Adrenal gland (tissue), 12 donors: Measurements from ENCODE around the gene WWC2. TPM values are rescaled to one million over a fixed set of nuclear protein-coding genes. Genes with fewer than 3 reads are reported as not detected.

Experiments
- DNase-seq, 7 donors: peaks; one replicate each; pipeline ENCODE4 v3.0.0-alpha.2; 2019 to 2020
- H3K27ac ChIP-seq, 5 donors: fragments of 200-600 bp; sonication (generic) in 4 of 5; 1 replicate in 3 of 5; 2 replicates in 2 of 5; pipeline versions ENCODE4 v1.5.1 to v1.8.0; 2016 to 2020; ENCODE audit warnings: mild to moderate bottlenecking in 1 of 5
- H3K27me3 ChIP-seq: fragments of 200-600 bp; 2 replicates; pipeline ENCODE4 v1.8.0; 2021
- H3K36me3 ChIP-seq, 2 donors: fragments of 200-600 bp; replicated peaks in 1 of 2; 1 replicate in 1 of 2; 2 replicates in 1 of 2; pipeline versions ENCODE4 v1.5.1 to v1.8.0; 2018 to 2022
- H3K4me1 ChIP-seq, 2 donors: fragments of 200-600 bp; replicated peaks in 1 of 2; 1 replicate in 1 of 2; 2 replicates in 1 of 2; pipeline versions ENCODE4 v1.5.1 to v1.8.0; 2018 to 2021
- H3K4me3 ChIP-seq, 4 donors: fragments of 200-600 bp; sonication (generic) in 3 of 4; one replicate each; pipeline ENCODE4 v1.5.1; 2016 to 2018
- H3K9me3 ChIP-seq, 3 donors: fragments of 200-600 bp; sonication (generic) in 1 of 3; replicated peaks in 1 of 3; 1 replicate in 2 of 3; 2 replicates in 1 of 3; pipeline versions ENCODE4 v1.5.1 to v1.8.0; 2016 to 2021
- POLR2A ChIP-seq, 2 donors: fragments of 450-650 bp; IDR thresholded peaks; one replicate each; pipeline ENCODE4 v1.6.1; 2017; ENCODE audit warnings: antibody characterized with exemption in 2 of 2, mild to moderate bottlenecking in 2 of 2, moderate library complexity in 1 of 2
- WGBS, 4 donors: extraction: QIAGEN DNeasy Blood & Tissue Kit in 2 of 4; methylation state at CpG; one replicate each; pipeline versions ENCODE4 v1.1.5 to v1.1.7; 2013 to 2017; 5-methylcytosine and 5-hydroxymethylcytosine counted together
- intact Hi-C, 2 donors: fragments of 100-400 bp; cut with DNase I; formaldehyde crosslinking; loops; one replicate each; pipeline versions ENCODE4 v1.14.1 to v1.15.0; 2022 to 2023
- polyA plus RNA-seq, 3 donors: library from polyadenylated mRNA; stranded (reverse); fragments of 200-250 nt in 2 of 3; fragments of 350-450 nt in 1 of 3; fragmentation: Illumina TruSeq in 1 of 3; extraction: RNeasy Lipid Tissue Mini Kit (QIAGEN cat#74804) in 1 of 3; gene quantifications; one replicate each; pipeline ENCODE4 v1.2.3, GENCODE V29; 2013 to 2014
- total RNA-seq, 9 donors: library from RNA; depleted of rRNA in 4 of 9; stranded (reverse); fragments of >200 nt in 4 of 9; fragments of 120-200 nt in 1 of 9; fragmentation: NEBNext Ultra II Directional in 1 of 9; extraction: Animal tissue kit (Norgen Biotek cat#: 25700) in 1 of 9; gene quantifications; one replicate each; pipeline versions ENCODE4 v1.1.0 to v1.2.4, GENCODE V29; 2013 to 2023
- TF ChIP-seq, protein P1 (sequence below), 6 experiments: fragments of 450-650 bp in 4 of 6; fragments of 200-600 bp in 2 of 6; sonication (generic) in 1 of 6; IDR thresholded peaks; 1 replicate in 5 of 6; 2 replicates in 1 of 6; pipeline versions ENCODE4 v1.5.1 to v1.8.0; 2016 to 2021; ENCODE audit warnings: antibody characterized with exemption in 6 of 6, mild to moderate bottlenecking in 2 of 6, moderate library complexity in 1 of 6
- donor health status: healthy with polysubstance abuse.
- donor health status: Bipolar disorder and iron deficiency.
- donor health status: DM: yes; HTN: yes; CAD: no.
- donor health status: DM: no; HTN: no; CAD: no.
- donor health status: DM: no; HTN: no; CAD: no.
- donor health status: DM: yes; HTN: yes; CAD: no.

WWC2 gene
- total and polyA plus RNA-seq, 12 donors = 3.1 to 27.9 (median 17.4) TPM

DNA sequence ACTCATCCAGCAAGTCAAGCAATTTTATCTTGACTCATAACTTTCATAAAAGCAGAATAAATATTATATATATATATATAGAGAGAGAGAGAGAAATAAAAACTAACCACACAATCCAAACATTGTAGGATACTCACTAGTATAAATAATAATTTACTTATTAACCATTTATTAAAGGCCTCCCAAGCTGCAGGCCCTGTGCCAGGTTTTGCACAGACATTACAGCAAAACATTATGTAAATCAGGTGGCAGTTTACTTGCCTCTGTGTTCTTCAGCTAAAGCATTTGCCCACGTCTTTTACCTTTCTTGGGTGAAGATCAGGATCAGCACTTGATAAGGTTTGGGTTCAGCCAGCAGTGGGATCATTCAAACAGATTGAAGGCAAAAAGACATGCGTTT, 145.4 kb downstream of the WWC2 start:
- Histone ChIP-seq H3K9me3 (no peaks in the 10 kb centered on the region), H3K27me3 (no peaks in the 10 kb centered on the region), H3K27ac (no peak overlapping the region), H3K36me3 (no peaks in the 10 kb centered on the region), H3K4me1 (no peaks in the 10 kb centered on the region), H3K4me3 (no peak overlapping the region)
- no peak for DNase-seq
- WGBS, 4 donors = 88 to 97% (median 92%) methylated on average over 2 of the region's 2 CpGs
- TF ChIP-seq, protein P1, sequence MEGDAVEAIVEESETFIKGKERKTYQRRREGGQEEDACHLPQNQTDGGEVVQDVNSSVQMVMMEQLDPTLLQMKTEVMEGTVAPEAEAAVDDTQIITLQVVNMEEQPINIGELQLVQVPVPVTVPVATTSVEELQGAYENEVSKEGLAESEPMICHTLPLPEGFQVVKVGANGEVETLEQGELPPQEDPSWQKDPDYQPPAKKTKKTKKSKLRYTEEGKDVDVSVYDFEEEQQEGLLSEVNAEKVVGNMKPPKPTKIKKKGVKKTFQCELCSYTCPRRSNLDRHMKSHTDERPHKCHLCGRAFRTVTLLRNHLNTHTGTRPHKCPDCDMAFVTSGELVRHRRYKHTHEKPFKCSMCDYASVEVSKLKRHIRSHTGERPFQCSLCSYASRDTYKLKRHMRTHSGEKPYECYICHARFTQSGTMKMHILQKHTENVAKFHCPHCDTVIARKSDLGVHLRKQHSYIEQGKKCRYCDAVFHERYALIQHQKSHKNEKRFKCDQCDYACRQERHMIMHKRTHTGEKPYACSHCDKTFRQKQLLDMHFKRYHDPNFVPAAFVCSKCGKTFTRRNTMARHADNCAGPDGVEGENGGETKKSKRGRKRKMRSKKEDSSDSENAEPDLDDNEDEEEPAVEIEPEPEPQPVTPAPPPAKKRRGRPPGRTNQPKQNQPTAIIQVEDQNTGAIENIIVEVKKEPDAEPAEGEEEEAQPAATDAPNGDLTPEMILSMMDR (IDR thresholded peaks at IDR 0.05) = no peak
- TF ChIP-seq POLR2A (IDR thresholded peaks at IDR 0.05) = no peak
- intact Hi-C loops = no loop called here

- no peak overlapping the region for H3K27ac ChIP-seq
- no peaks in the 10 kb centered on the region for H3K36me3 ChIP-seq
- no peak overlapping the region for H3K4me3 ChIP-seq
- H3K27me3 ChIP-seq = no peaks in the 10 kb centered on the region
- DNase-seq = no peak
- no peaks in the 10 kb centered on the region for H3K4me1 ChIP-seq
- no peak for TF ChIP-seq POLR2A (IDR thresholded peaks at IDR 0.05)
- TF ChIP-seq, protein P1 (IDR thresholded peaks at IDR 0.05) = no peak
- H3K9me3 ChIP-seq = no peaks in the 10 kb centered on the region
- intact Hi-C loops = no loop called here
- WGBS, 4 donors = 95 to 97% (median 96%) methylated on average over 2 of the region's 2 CpGs
These were observed 149.1 kb downstream of the WWC2 start for GRCh38 chr4:183248201-183248600.

GRCh38 chr4:183249854-183250253, 150.8 kb downstream of the WWC2 start:
- peak in 4 of 7 donors; percentile 19 to 50 (median 36) for DNase-seq
- no peak for TF ChIP-seq POLR2A (IDR thresholded peaks at IDR 0.05)
- TF ChIP-seq, protein P1 (IDR thresholded peaks at IDR 0.05) = peak in 5 of 6 experiments; percentile 42 to 55 (median 47)
- intact Hi-C loops = loop anchor here (2.0 to 5.0 kb wide), 2 partner anchors 177 to 178 kb away; no protein-coding TSS in a partner anchor
- no peaks in the 10 kb centered on the region for H3K27me3 ChIP-seq
- H3K27ac ChIP-seq = no peak overlapping the region
- no peaks in the 10 kb centered on the region for H3K9me3 ChIP-seq
- no peaks in the 10 kb centered on the region for H3K36me3 ChIP-seq
- no peaks in the 10 kb centered on the region for H3K4me1 ChIP-seq
- H3K4me3 ChIP-seq = no peak overlapping the region
- WGBS, 4 donors = 33 to 42% (median 36%) methylated on average over 2 of the region's 2 CpGs

DNA sequence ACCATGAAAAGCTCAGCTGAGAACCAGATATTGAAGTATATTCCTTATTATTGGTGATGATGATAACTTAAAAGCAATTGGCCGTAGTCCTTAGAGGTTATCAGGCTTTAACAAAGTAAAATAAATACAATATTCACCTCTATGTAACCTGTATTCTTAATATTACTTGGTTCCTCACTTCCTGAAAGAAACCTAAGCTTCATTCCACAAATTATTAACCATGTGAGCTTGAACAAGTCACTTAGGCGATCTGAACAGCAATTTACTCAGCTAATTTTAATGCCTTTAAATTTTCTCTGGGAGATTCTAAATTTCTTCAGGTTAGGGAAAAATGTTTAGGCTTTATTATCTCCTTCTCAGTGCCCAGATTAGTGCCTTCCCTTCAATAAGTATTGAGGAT, 151.8 kb downstream of the WWC2 start:
- DNase-seq = no peak
- intact Hi-C loops = loop anchor here (2.0 to 5.0 kb wide), 2 partner anchors 178 to 179 kb away; no protein-coding TSS in a partner anchor
- H3K27ac ChIP-seq = no peak overlapping the region
- H3K4me3 ChIP-seq = no peak overlapping the region
- no peaks in the 10 kb centered on the region for H3K4me1 ChIP-seq
- H3K36me3 ChIP-seq = no peaks in the 10 kb centered on the region
- 88 to 94% (median 90%) methylated on average over 2 of the region's 2 CpGs for WGBS, 4 donors
- H3K9me3 ChIP-seq = no peaks in the 10 kb centered on the region
- TF ChIP-seq POLR2A (IDR thresholded peaks at IDR 0.05) = no peak
- TF ChIP-seq, protein P1 (IDR thresholded peaks at IDR 0.05) = no peak
- H3K27me3 ChIP-seq = no peaks in the 10 kb centered on the region
